Neural cell (in vitro differentiated cells): ENCODE results near the gene COG7. TPM values are rescaled to one million over a fixed set of nuclear protein-coding genes. Genes with fewer than 3 reads are reported as not detected.

ENCODE experiments used
- H2AFZ ChIP-seq: fragments of 200-600, 300-800 bp; sonication (generic), shearing (Covaris generic); 2 replicates; pipeline ENCODE4 v1.6.0; 2014; ENCODE audit warnings: low read depth, mild to moderate bottlenecking, antibody characterized with exemption, low read length, moderate library complexity
- H3F3A ChIP-seq: fragments of 200-600 bp; shearing (Covaris generic); 2 replicates; pipeline ENCODE4 v1.6.1; 2016; ENCODE audit warnings: mild to moderate bottlenecking, moderate library complexity, mixed read lengths, antibody characterized with exemption, low read length; ENCODE audit not compliant: insufficient read depth, poor library complexity, severe bottlenecking
- H3K27ac ChIP-seq: fragments of 200-600, 300-800 bp; sonication (generic), shearing (Covaris generic); 2 replicates; pipeline ENCODE4 v1.5.1; 2014; ENCODE audit warnings: mild to moderate bottlenecking, low read length, moderate library complexity
- H3K27me3 ChIP-seq: fragments of 300-800, 200-600 bp; sonication (generic), shearing (Covaris generic); 2 replicates; pipeline ENCODE4 v1.6.0; 2014; ENCODE audit warnings: mild to moderate bottlenecking, low read depth, low read length, moderate library complexity; ENCODE audit not compliant: insufficient read depth
- H3K36me3 ChIP-seq: fragments of 300-800, 200-600 bp; sonication (generic), shearing (Covaris generic); 2 replicates; pipeline ENCODE4 v1.5.1; 2014; ENCODE audit warnings: mild to moderate bottlenecking, antibody characterized with exemption, low read length, moderate library complexity; ENCODE audit not compliant: insufficient read depth
- H3K4me2 ChIP-seq: fragments of 300-800, 200-600 bp; sonication (generic), shearing (Covaris generic); 2 replicates; pipeline ENCODE4 v1.6.0; 2014; ENCODE audit warnings: mild to moderate bottlenecking, low read length
- H3K4me3 ChIP-seq: fragments of 300-800, 200-600 bp; sonication (generic), shearing (Covaris generic); 2 replicates; pipeline ENCODE4 v1.5.1; 2014; ENCODE audit warnings: mild to moderate bottlenecking, low read length, moderate library complexity
- H3K79me2 ChIP-seq: fragments of 200-600 bp; shearing (Covaris generic); replicated peaks from 2 replicates; pipeline ENCODE4 v1.6.0; 2014; ENCODE audit warnings: mild to moderate bottlenecking, low read length, moderate library complexity; ENCODE audit not compliant: insufficient read depth
- H3K9ac ChIP-seq: fragments of 300-800, 200-600 bp; sonication (generic), shearing (Covaris generic); 2 replicates; pipeline ENCODE4 v1.6.1; 2016; ENCODE audit warnings: mild to moderate bottlenecking, low read length, mixed read lengths
- H3K9me2 ChIP-seq: fragments of 200-600 bp; shearing (Covaris generic); 2 replicates; pipeline ENCODE4 v1.6.1; 2016; ENCODE audit warnings: mild to moderate bottlenecking, low read length, mixed read lengths; ENCODE audit not compliant: insufficient read depth
- H3K9me3 ChIP-seq: fragments of 200-600, 300-800 bp; sonication (generic), shearing (Covaris generic); 2 replicates; pipeline ENCODE4 v1.6.1; 2016; ENCODE audit warnings: mild to moderate bottlenecking, mixed run types, low read length, moderate library complexity, mixed read lengths
- H4K20me1 ChIP-seq: fragments of 200-600 bp; shearing (Covaris generic); 2 replicates; pipeline ENCODE4 v1.6.1; 2016; ENCODE audit warnings: mild to moderate bottlenecking, mixed run types; ENCODE audit not compliant: insufficient read depth
- EP300 ChIP-seq: fragments of 450-650 bp; conservative IDR thresholded peaks from 2 replicates; pipeline ENCODE4 v1.6.1; 2014; ENCODE audit warnings: antibody characterized with exemption, mild to moderate bottlenecking, moderate library complexity; ENCODE audit not compliant: poor library complexity, severe bottlenecking
- EZH2 ChIP-seq: fragments of 200-600, 300-800 bp; shearing (Covaris generic), sonication (generic); IDR thresholded peaks from 2 replicates; pipeline ENCODE4 v1.6.1; 2014; ENCODE audit warnings: antibody characterized with exemption, low read length, borderline replicate concordance, mild to moderate bottlenecking; ENCODE audit not compliant: insufficient read depth, poor library complexity, severe bottlenecking
- MXI1 ChIP-seq: fragments of 450-650 bp; conservative IDR thresholded peaks from 2 replicates; pipeline ENCODE4 v1.6.1; 2014; ENCODE audit warnings: antibody characterized with exemption, mild to moderate bottlenecking; ENCODE audit not compliant: poor library complexity, severe bottlenecking
- POLR2AphosphoS5 ChIP-seq: IDR thresholded peaks from 2 replicates; pipeline ENCODE4 v1.6.1; 2012
- RAD21 ChIP-seq: fragments of 450-650 bp; conservative IDR thresholded peaks from 2 replicates; pipeline ENCODE4 v1.6.1; 2014; ENCODE audit warnings: antibody characterized with exemption, mild to moderate bottlenecking, moderate library complexity
- REST ChIP-seq: IDR thresholded peaks from 2 replicates; pipeline ENCODE4 v1.6.1; 2012; ENCODE audit warnings: borderline replicate concordance
- SMC3 ChIP-seq: fragments of 450-650 bp; conservative IDR thresholded peaks from 2 replicates; pipeline ENCODE4 v1.6.1; 2014; ENCODE audit warnings: antibody characterized with exemption, mild to moderate bottlenecking, moderate library complexity; ENCODE audit not compliant: poor library complexity
- TAF1 ChIP-seq: IDR thresholded peaks from 2 replicates; pipeline ENCODE4 v1.6.1; 2012; ENCODE audit warnings: low read depth
- polyA plus RNA-seq: library from polyadenylated mRNA; depleted of rRNA; stranded (reverse); fragments of >200 nt; gene quantifications from 2 replicates; pipeline ENCODE4 v1.2.3, GENCODE V29; 2014
- TF ChIP-seq, protein P1 (sequence below): fragments of 450-650 bp; IDR thresholded peaks from 2 replicates; pipeline ENCODE4 v1.5.1; 2014; ENCODE audit warnings: antibody characterized with exemption, mild to moderate bottlenecking, moderate library complexity; ENCODE audit not compliant: poor library complexity, severe bottlenecking

Gene COG7
- polyA plus RNA-seq, 1 donor from 2014 or later, result 16.2 TPM

GRCh38 chr16:23466162-23466885 is 13.3 kb upstream of the COG7 start:
- Histone ChIP-seq H4K20me1 (no peaks in the 10 kb centered on the region), H3K9me2 (no peaks in the 10 kb centered on the region), H2AFZ (no peak overlapping the region), H3K27me3 (no peaks in the 10 kb centered on the region), H3K9me3 (no peaks in the 10 kb centered on the region), H3K36me3 (peaks cover 9% of the 10 kb centered on the region), H3K79me2 (no peaks in the 10 kb centered on the region), H3K4me3 (no peak overlapping the region), H3F3A (no peaks in the 10 kb centered on the region), H3K9ac (no peak overlapping the region), H3K27ac (no peak overlapping the region), H3K4me2 (no peak overlapping the region)
- TF ChIP-seq RAD21, result no peak
- TF ChIP-seq, protein P1, sequence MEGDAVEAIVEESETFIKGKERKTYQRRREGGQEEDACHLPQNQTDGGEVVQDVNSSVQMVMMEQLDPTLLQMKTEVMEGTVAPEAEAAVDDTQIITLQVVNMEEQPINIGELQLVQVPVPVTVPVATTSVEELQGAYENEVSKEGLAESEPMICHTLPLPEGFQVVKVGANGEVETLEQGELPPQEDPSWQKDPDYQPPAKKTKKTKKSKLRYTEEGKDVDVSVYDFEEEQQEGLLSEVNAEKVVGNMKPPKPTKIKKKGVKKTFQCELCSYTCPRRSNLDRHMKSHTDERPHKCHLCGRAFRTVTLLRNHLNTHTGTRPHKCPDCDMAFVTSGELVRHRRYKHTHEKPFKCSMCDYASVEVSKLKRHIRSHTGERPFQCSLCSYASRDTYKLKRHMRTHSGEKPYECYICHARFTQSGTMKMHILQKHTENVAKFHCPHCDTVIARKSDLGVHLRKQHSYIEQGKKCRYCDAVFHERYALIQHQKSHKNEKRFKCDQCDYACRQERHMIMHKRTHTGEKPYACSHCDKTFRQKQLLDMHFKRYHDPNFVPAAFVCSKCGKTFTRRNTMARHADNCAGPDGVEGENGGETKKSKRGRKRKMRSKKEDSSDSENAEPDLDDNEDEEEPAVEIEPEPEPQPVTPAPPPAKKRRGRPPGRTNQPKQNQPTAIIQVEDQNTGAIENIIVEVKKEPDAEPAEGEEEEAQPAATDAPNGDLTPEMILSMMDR, result no peak
- no peak for TF ChIP-seq EZH2

GRCh38 chr16:23465179-23465578 is 12.2 kb upstream of the COG7 start:
- Histone ChIP-seq H3K9me2 (no peaks in the 10 kb centered on the region), H3K79me2 (no peaks in the 10 kb centered on the region), H3K4me3 (no peak overlapping the region), H3K4me2 (no peak overlapping the region), H2AFZ (no peak overlapping the region), H3F3A (no peaks in the 10 kb centered on the region), H3K27me3 (no peaks in the 10 kb centered on the region), H3K27ac (no peak overlapping the region), H4K20me1 (no peaks in the 10 kb centered on the region), H3K9ac (no peak overlapping the region), H3K9me3 (no peaks in the 10 kb centered on the region), H3K36me3 (peaks cover 9% of the 10 kb centered on the region)
- TF ChIP-seq EP300 (no peak), REST (no peak)

DNA sequence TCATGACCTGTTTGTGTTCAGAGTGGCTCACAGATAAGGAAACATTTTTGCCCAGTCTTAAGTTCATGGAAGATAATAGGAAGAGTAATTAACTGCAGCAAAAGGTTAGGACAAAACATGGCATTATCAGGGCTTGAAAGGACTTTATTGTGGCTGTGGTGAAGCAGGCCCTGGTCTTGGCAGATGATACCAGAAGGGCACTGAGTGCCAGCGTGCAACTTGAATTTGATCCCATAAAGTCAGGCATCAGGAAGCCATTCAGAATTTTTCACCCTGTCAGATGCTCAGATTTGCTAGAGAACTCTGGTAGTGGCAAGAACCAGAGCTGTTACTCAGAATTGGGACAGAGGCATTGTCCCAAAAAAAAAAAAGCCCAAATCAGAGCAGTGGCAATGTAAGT is 11.2 kb upstream of the COG7 start:
- Histone ChIP-seq H2AFZ (no peak overlapping the region), H3K4me2 (no peak overlapping the region), H3K27ac (no peak overlapping the region), H3K36me3 (peaks cover 9% of the 10 kb centered on the region), H3F3A (no peaks in the 10 kb centered on the region), H3K4me3 (no peak overlapping the region), H4K20me1 (no peaks in the 10 kb centered on the region), H3K9ac (no peak overlapping the region), H3K9me2 (no peaks in the 10 kb centered on the region), H3K79me2 (no peaks in the 10 kb centered on the region), H3K9me3 (no peaks in the 10 kb centered on the region), H3K27me3 (no peaks in the 10 kb centered on the region)
- no peak for TF ChIP-seq RAD21
- TF ChIP-seq MXI1, result no peak
- no peak for TF ChIP-seq EZH2
- no peak for TF ChIP-seq TAF1
- no peak for TF ChIP-seq POLR2AphosphoS5
- TF ChIP-seq SMC3, result no peak
- TF ChIP-seq, protein P1, result no peak
- no peak for TF ChIP-seq REST
- no peak for TF ChIP-seq EP300
